ENCODE data around the gene ATF3.

Gene ATF3

GRCh38 chr1:212623603-212624002 lies 15.0 kb downstream of the ATF3 start:
- H3K4me3 ChIP-seq (ENCODE audit: control insufficient read depth, low read depth, low read length) = no peak overlapping the region
- TF ChIP-seq, protein P1, sequence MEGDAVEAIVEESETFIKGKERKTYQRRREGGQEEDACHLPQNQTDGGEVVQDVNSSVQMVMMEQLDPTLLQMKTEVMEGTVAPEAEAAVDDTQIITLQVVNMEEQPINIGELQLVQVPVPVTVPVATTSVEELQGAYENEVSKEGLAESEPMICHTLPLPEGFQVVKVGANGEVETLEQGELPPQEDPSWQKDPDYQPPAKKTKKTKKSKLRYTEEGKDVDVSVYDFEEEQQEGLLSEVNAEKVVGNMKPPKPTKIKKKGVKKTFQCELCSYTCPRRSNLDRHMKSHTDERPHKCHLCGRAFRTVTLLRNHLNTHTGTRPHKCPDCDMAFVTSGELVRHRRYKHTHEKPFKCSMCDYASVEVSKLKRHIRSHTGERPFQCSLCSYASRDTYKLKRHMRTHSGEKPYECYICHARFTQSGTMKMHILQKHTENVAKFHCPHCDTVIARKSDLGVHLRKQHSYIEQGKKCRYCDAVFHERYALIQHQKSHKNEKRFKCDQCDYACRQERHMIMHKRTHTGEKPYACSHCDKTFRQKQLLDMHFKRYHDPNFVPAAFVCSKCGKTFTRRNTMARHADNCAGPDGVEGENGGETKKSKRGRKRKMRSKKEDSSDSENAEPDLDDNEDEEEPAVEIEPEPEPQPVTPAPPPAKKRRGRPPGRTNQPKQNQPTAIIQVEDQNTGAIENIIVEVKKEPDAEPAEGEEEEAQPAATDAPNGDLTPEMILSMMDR (IDR thresholded peaks at IDR 0.05; ENCODE audit: control insufficient read depth, insufficient read depth, low read depth, low read length, missing control alignments) = no peak
- no peak for DNase-seq (ENCODE audit: low read depth)

- no peak for DNase-seq (ENCODE audit: low read depth)
- no peak overlapping the region for H3K4me3 ChIP-seq (ENCODE audit: control insufficient read depth, low read depth, low read length)
- TF ChIP-seq, protein P1 (IDR thresholded peaks at IDR 0.05; ENCODE audit: control insufficient read depth, insufficient read depth, low read depth, low read length, missing control alignments) = no peak
Measured at GRCh38 chr1:212624976-212625501, 16.5 kb downstream of the ATF3 start.

- TF ChIP-seq, protein P1 (IDR thresholded peaks at IDR 0.05; ENCODE audit: control insufficient read depth, insufficient read depth, low read depth, low read length, missing control alignments) = no peak
- no peak for DNase-seq (ENCODE audit: low read depth)
- H3K4me3 ChIP-seq (ENCODE audit: control insufficient read depth, low read depth, low read length) = no peak overlapping the region
Measured at GRCh38 chr1:212625781-212626450, 17.4 kb downstream of the ATF3 start.

GRCh38 chr1:212628046-212628445 lies 19.5 kb downstream of the ATF3 start:
- DNase-seq (ENCODE audit: low read depth) = no peak
- H3K4me3 ChIP-seq (ENCODE audit: control insufficient read depth, low read depth, low read length) = no peak overlapping the region
- TF ChIP-seq, protein P1 (IDR thresholded peaks at IDR 0.05; ENCODE audit: control insufficient read depth, insufficient read depth, low read depth, low read length, missing control alignments) = no peak

DNA sequence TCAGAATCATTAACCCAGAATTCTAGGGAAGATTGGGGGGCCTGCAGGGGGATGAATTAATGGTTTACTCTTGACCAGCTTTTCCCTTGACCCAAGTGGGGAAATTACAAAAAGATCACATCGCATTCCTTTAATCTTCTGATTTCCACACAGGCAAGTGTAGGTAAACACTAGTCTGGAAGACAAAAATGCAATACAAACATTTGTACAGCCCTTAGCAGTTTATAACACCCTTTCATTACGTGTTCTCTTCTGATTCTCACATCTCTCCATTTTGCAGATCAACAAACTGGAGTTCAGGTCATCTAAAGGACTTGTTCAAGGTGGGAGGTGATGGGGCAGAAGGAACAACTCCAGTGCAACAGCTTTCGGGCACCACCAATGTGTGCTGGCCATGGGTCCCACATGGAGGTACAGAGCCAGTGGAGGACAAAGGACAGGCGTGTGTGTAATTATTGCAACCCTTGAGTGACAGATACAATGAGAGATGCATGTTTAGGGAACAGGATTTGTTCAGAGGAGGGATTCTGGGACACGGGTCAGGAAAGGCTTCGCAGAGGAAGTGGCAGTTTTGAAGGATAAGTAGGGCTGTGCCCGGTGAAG lies 20.4 kb downstream of the ATF3 start:
- TF ChIP-seq, protein P1 (IDR thresholded peaks at IDR 0.05; ENCODE audit: control insufficient read depth, insufficient read depth, low read depth, low read length, missing control alignments) = no peak
- H3K4me3 ChIP-seq (ENCODE audit: control insufficient read depth, low read depth, low read length) = no peak overlapping the region
- no peak for DNase-seq (ENCODE audit: low read depth)

DNA sequence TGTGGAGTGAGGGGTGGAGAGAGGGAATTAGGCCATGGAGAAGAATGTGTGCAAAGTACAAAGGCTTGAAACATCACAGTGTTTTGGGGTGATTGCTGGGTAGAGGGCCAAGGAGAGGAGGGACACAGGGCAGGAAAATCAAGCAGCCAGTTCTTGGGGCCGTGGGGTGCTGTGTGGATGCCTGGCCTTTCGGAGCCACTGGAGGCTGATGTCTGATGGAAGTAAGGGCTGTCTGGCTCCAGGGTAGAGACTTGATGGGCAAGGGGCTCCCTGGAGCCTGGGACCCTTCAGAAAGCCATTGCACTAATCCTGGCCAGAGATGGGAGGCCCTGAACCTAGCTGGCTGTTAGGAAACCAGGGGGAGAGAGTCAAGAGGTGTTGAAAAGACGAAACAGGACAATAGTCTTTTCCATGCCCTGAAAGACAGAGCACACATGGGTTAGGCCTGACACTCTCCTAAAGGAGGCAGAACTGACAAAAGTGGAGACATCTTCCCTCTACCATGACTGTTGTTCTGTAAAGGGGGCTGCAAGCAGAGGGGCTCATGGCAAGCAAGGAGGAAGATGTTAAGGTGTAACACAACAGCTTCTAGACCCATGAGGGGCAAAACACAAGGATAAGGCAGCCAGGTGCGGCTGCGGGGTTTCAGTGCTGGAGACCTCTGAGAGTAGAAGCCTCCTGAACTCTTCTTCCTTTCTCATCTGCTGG lies 21.0 kb downstream of the ATF3 start:
- TF ChIP-seq, protein P1 (IDR thresholded peaks at IDR 0.05; ENCODE audit: control insufficient read depth, insufficient read depth, low read depth, low read length, missing control alignments) = no peak
- H3K4me3 ChIP-seq (ENCODE audit: control insufficient read depth, low read depth, low read length) = no peak overlapping the region
- DNase-seq (ENCODE audit: low read depth) = no peak

All from AG09309 (cell line).